HUDEP-2 (cell line): ENCODE measurements around the gene SUPV3L1.

Experiments used
- DNase-seq, 76 experiments: peaks; one replicate each; lab custom pipeline; 2025; ENCODE audit not compliant: unreplicated experiment in 76 of 76; lab: John Stamatoyannopoulos, UW

The SUPV3L1 gene

GRCh38 chr10:69253171-69253570 is 73.1 kb downstream of the SUPV3L1 start:
- DNase-seq: no peak

- no peak for DNase-seq
Observed at GRCh38 chr10:69254877-69255276, 74.8 kb downstream of the SUPV3L1 start.
